ENCODE results near the gene HAAO.
"Not testable (repeated sequence)": the region's sequence is repeated elsewhere in the genome, so short reads cannot be mapped to it uniquely, and the experiment has no call there.

Gene HAAO

DNA sequence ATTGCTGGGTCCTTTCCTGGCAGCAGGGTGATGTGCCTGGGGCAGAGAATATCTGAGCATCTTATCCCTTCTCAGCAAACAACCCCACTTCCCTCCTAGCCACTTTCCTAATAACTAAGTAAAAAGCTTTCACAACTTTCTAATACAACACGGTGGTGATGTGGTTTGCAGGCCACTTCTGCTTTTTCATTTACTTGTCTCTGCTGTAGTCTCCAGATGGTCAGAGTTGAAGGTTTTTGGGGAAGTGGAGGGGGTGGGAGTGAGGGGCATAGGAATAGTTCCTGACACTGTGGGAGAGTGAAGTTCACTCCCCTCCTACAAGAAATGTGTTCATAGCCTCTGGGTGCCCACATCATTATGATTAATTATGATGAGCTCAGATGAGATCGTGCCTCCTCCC is 40.1 kb downstream of the HAAO start:
- DNase-seq (ENCODE audit: low read depth in 2 of 2), result no peak

DNA sequence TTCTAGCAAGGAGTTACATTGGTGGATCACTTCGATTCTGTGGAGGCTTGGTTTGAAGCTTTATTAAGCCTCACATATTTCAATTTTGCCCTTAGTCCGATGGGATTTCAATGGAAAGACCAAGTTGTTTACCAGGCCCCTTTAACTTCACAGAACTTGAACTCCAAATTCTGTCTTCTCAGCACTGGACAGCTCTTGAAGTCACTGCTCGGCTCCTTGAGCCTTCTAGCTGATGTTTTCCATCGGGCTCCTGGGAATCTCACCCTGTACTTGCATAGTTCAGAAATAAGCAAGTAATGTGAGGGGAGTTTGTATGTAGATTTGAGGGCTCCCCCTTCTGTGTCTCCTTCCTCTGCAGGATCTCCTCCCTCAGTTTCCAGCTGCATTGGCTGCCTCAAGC is 43.5 kb downstream of the HAAO start:
- DNase-seq (ENCODE audit: low read depth in 2 of 2), result no peak

DNA sequence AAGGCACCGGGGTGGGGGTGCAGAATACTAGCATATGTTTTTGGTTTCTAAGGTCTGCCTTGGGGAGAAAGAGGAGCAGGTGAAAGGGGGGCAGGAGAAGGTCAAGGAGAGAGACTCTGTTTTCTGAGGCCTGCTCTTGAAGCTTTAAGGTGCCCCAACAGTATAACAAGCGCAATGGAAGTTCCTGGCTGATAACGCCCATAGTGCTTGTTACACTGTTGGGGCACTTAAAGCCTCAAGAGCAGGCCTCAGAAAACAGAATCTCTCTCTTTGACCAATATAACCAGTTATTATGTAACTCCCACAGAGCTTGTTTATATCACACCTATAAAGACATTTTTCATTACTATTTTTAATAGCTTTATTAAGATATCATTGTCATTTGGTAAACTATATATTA is 45.0 kb downstream of the HAAO start:
- DNase-seq (ENCODE audit: low read depth in 2 of 2), result no peak

DNA sequence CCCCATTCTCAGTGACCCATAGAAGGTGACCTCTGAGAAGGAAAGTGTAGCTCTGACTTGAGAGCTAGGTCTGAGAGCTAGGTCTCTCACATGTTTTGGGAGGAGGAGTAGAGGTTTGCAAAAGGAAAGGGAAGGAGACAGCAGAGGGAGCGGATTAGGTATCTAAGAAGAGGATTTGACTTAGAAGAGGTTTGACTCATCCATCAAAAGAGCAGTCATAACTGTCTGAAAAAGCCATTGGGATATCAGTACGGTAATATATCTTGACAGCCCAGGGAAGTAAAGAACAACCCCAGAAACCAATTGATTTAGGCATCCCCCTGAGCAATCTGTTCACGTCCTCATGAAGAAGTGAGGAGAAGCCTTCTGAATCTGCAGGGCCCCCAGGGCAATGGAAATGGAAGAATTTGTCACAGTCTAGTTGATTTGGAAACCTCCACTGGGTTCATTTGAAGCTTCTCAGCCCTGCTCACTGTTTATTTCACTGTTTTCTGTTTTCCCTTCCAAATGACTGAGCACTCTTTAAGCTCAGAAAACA is 47.8 kb downstream of the HAAO start:
- no peak for DNase-seq (ENCODE audit: low read depth in 2 of 2)

DNA sequence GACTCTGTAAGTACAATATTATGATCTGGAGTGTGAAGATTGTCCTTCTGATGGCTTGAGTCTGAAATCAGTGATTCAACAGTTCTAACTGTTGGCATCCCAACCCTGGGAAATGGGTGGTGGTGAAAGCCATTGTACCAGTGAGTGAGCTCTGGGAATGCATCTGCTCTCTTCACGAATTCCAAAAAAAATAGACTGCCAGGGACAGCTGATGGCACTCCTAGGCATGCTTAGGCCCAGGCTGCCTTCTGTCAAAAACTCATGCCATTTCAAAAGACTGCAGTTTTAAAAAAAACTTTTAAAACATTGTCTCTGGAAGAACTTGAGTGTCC is 48.8 kb downstream of the HAAO start:
- no peak for DNase-seq (ENCODE audit: low read depth in 2 of 2)

DNA sequence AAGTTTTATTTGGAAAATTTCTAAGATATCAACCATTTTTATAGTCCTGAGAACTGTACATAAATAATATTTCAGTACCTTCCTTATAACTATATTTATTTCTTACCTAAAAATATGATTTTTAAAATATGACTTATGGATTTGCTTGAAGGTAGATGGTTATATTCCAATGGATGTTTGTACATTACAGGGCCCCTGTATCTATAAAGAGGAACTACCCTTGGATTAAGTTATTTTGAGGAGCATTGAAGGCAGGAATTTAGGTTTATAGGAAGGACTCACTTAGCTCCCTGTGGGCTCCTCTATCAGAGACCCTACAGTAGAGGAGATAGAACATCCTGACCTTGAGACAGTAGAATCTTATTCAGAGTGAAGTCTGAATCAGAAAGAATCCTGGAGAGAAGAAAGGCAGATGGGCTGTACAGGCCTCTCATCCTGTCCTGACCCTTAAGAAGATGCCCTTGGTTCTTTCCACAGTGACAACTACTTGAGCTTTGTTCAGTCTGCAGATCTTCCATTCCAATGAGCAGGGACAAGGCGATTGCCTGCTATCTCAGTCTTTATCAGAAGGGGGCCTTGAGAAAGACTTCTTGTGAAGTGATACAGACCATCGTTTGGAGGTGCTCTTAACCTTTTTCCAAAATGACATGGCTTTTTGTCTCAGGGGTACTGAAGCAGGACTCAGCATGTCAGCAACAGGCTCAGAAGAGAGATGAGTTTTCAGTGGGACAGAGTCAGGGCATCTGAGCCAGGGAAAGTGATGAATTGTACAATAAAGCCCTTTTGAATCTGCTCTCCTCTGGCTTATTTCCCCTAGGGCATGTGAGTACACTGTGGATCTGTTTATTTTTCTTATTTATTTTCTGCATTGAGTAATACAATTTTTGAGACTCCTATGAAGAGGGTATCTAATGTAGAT is 49.4 kb downstream of the HAAO start:
- no peak for DNase-seq (ENCODE audit: low read depth in 2 of 2)

DNA sequence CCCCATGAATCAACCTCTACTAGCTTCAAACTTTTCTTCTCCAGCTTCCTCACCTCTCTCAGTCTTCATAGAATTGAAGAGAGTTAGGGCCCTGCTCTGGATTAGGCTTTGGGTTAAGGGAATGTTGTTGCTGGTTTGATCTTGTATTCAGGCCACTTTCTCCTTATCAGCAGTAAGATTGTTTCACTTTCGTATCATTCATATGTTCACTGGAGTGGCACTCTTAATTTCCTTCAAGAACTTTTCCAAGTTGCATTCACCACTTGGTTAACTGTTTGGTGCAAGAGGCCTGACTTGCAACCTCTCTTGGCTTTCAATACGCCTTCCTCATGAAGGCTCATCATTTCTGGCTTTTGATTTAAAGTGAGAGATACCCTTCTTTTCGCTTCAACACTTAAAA is 51.2 kb downstream of the HAAO start:
- no peak for DNase-seq (ENCODE audit: low read depth in 2 of 2)

DNA sequence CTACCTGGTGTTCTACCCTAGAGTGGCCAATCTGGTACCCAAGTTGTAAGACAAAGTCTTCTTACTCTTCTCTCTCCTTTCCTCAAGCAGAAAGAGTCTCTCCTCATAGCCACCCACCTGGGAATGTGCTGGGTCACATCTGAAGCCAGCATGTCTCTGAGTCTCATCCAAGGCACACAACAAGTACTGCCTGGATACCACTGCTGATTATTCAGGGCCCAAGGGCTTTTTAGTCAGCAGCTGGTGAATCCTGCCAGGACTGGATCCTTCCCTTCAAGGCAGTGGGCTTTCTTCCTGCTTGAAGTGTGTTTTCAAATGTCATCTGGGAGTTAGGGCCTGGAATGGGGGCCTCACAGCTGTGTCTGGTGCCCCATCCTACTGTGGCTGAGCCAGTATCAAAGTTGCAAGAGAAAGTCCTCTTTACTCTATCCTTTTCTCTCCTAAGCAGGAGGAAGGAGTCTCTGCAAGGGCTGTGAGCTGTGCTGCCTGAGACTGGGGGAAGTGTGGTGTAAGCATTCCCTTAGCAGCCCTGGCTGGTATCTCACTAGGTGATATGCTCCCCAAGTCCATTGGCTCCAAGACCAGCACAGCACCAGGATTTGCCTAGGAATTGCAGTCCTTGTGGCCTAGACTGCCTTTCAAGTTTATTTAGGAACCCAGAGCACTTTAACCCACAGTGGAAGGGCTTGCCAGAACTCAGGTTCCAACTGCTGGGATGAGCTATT is 55.6 kb downstream of the HAAO start:
- no peak for DNase-seq (ENCODE audit: low read depth in 2 of 2)

DNA sequence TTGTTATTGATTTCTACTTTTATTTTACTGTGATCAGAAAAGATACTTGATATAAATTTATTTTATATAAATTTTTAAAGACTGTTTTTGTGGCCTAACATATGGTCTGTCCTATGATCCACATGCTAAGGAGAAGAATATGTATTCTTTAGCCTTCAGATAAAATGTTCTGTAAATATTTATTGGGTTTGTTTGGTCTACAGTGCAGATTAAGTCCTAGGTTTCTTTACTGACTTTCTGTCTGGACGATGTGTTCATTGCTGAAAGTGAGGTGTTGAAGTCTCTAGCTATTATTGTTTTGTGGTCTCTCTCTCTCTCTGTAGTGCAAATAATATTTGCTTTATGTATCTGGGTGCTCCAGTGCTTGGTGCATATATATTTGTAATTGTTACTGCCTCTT is 58.5 kb downstream of the HAAO start:
- DNase-seq (ENCODE audit: low read depth in 2 of 2), result no peak

DNA sequence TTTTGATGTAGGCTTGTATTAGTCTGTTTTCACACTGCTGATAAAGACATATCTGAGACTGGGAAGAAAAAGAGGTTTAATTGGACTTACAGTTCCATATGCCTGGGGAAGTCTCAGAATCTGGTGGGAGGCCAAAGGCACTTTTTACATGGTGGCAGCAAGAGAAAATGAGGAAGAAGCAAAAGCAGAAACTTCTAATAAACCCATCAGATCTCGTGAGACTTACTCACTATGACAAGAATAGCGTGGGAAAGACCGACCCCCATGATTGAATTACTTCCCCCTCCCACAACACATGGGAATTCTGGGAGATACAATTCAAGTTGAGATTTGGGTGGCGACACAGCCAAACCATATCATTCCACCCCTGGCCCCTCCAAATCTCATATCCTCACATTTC is 61.1 kb downstream of the HAAO start:
- not testable (repeated sequence) for DNase-seq (ENCODE audit: low read depth in 2 of 2)

DNA sequence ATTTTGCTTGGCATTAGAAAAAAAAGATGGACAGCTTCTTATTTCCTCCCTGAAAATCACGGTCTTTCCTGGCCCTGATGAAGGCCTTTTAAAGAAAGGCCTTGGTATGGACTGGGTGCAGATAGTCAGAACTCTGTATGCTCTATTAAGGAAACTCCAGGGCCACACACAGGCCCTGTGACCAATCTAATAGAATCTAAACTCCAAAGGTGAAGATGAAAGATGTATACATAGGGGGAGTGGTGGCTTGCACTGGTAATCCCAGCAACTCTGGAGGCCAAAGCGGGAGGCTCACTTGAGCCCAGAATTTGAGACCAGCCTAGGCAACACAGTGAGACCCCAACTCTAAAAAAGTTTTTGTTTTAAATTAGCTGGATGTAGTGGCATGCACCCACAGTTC is 65.7 kb downstream of the HAAO start:
- no peak for DNase-seq (ENCODE audit: low read depth in 2 of 2)

DNA sequence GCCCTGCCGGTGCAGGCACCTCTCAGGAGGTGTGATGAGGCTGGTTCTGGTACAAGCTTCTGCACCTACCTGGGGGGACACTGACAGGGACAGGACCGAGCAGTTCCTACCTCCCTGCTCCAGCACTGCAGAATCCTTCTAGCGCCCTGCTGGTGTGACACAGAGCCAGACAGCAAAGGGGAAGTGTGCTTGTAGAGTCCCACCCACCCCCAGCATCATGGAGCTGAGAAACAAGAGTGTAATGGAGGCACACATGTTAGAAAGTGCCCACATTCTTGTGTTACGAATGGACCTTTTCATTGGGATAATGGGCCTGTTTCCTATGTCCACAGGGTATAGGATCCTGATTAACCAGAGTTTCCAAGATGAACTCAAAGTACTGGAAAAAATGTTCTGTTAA is 66.7 kb downstream of the HAAO start:
- no peak for DNase-seq (ENCODE audit: low read depth in 2 of 2)

DNA sequence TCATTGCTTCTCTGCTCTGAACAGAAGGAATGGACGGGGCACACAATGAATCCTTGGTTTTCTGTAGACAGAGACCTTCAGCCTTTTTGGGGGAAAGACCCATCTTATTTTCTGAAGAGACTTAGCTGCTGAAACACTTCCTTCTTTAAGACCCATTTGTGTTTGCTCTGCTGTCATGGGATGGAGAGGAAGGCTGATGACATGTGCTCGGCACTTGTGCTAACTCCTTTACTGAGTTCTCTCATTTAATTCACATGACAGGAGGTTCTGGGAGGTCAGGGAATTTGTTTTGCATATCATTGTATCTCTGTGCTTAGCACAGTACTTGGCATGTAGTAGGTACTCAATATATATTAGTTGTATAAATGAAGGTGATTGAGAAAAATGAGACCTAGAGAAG is 67.5 kb downstream of the HAAO start:
- DNase-seq (ENCODE audit: low read depth in 2 of 2), result no peak

DNA sequence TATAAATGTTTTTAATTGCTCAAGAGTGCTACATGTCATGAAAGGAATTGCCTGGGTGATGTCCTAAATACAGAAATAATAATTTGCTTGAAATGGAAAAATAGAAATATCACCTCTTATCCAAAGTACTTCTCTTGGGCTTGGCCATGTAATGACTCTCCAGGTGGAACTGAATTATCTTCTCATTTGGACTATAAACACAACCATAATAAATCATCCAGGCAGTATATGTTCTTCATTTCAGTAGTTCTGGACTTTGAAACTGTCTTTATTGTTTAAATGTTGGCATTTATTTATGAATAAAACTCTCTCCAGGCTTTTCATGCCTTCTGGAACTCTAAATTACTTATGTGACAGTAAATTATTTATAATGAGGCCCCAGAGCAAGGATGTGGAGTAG is 68.9 kb downstream of the HAAO start:
- no peak for DNase-seq (ENCODE audit: low read depth in 2 of 2)

DNA sequence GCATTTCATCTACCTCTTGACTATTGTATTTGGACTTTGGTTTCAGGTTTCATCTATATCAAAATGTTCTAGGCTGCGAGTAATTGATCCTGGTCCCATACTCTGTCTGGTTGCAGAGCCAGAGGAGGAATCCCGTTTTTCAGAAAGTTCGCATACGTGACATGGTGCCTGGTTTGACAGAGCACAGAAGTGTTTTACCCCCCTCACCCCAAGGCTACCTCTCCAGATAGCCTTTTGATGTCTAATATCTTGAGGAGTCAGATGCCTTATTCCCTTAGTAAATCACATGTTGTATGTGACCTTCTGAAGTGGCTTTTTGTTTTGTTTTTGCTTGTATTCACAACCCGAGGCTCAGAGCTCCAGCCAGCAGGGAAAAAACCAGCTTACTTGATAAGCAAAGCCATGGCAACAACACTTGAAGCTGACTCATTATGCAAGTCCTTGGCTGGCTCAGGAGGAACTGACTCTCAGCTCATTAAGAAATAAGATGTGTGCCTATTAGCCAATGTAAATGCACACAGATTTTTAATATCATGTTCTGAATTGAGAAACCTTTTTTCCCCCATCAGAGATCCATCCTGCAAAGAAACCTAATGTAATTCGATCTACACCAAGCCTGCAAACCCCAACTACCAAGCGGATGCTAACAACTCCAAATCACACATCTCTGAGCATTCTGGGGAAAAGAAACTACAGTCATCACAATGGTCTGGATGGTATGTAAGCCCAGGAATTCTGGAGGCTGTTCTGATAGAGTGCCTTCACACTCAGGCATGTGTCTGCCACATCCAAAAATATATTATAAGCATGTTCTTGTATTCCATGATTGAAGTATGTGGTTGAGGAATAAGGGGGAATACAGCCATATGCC is 69.8 kb downstream of the HAAO start:
- DNase-seq (ENCODE audit: low read depth in 2 of 2), result peak; percentile 8 to 18

DNA sequence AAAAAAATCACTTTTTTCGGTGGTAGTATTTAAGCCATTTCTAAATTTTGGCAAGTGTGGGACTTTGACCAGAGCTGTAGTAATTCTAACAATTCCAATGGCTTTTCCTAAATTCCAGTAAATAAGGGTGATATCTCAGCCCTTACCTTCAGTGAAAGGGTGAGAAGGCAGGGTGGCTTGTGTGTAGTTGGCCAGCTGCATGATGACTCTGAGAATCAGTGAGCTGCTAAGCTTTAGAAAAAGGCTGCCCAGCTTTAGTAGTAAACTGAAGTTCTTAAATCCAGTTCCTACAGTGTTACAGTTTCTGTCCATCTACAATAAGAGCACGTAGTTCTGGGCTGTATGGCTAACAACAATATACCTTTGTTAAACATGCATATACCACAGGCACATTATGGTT is 70.5 kb downstream of the HAAO start:
- DNase-seq (ENCODE audit: low read depth in 2 of 2), result no peak

Data from stimulated activated CD4-positive, alpha-beta T cell treated with anti-CD3 and anti-CD28 coated beads, Interleukin-15, amount 100 ng/mL, for 48 hours (primary cell).